Measurements from ENCODE around the gene ZNF469.

- TF ChIP-seq CTCF (IDR thresholded peaks at IDR 0.05; ENCODE audit: extremely low read depth in 1 of 2, insufficient read depth in 1 of 2, low read depth in 1 of 2, low read length in 2 of 2) (no peak), JUN (IDR thresholded peaks at IDR 0.05; ENCODE audit: borderline replicate concordance, insufficient read depth, insufficient read length, low read depth) (no peak), MYC (IDR thresholded peaks at IDR 0.05; ENCODE audit: low read depth, low read length) (no peak), POLR2A (IDR thresholded peaks at IDR 0.05; ENCODE audit: low read depth, low read length) (no peak)
Measured at GRCh38 chr16:88340755-88341150, 42.0 kb upstream of the ZNF469 start.
